HepG2 (cell line): Measurements from ENCODE around the gene GSC2. TPM values are rescaled to one million over a fixed set of nuclear protein-coding genes. Genes with fewer than 3 reads are reported as not detected.
A peak's percentile ranks its signal among the peaks of the same experiment; 100 is the strongest.

Source experiments
- ARID4A ChIP-seq: sonication (generic); formaldehyde crosslinking; IDR thresholded peaks from 2 replicates; pipeline ENCODE4 v1.5.0; 2020; ENCODE audit warnings: mild to moderate bottlenecking, missing genetic modification reagents, borderline replicate concordance
- ATF3 ChIP-seq: sonication (generic); formaldehyde crosslinking; IDR thresholded peaks from 2 replicates; pipeline ENCODE4 v1.4.0; 2020; ENCODE audit warnings: missing genetic modification reagents
- CCAR2 ChIP-seq: fragments of 200-400 bp; formaldehyde crosslinking; optimal IDR thresholded peaks from 2 replicates; pipeline ENCODE3; 2018; ENCODE audit warnings: low read depth, mild to moderate bottlenecking, low read length, moderate library complexity
- CREB3 ChIP-seq: sonication (generic); formaldehyde crosslinking; IDR thresholded peaks from 2 replicates; pipeline ENCODE4 v1.5.0; 2020; ENCODE audit warnings: missing genetic modification reagents
- EHMT2 ChIP-seq: fragments of 200-600 bp; sonication (generic); IDR thresholded peaks from 2 replicates; pipeline ENCODE4 v1.7.0; 2017; ENCODE audit warnings: antibody characterized with exemption, low read depth, low read length, borderline replicate concordance
- HOXA3 ChIP-seq: sonication (generic); formaldehyde crosslinking; IDR thresholded peaks from 2 replicates; pipeline ENCODE4 v1.5.0; 2020; ENCODE audit warnings: missing genetic modification reagents
- JUND ChIP-seq: sonication (generic); formaldehyde crosslinking; IDR thresholded peaks from 2 replicates; pipeline ENCODE4 v1.8.0; 2022; ENCODE audit warnings: mild to moderate bottlenecking, missing genetic modification reagents
- KLF15 ChIP-seq: sonication (generic); formaldehyde crosslinking; IDR thresholded peaks from 2 replicates; pipeline ENCODE4 v1.8.1; 2023; ENCODE audit warnings: borderline replicate concordance, mild to moderate bottlenecking, inconsistent platforms, missing genetic modification reagents, mixed read lengths
- MEIS2 ChIP-seq: sonication (generic); formaldehyde crosslinking; IDR thresholded peaks from 2 replicates; pipeline ENCODE4 v1.9.0; 2021; ENCODE audit warnings: mild to moderate bottlenecking, missing genetic modification reagents
- NFATC3 ChIP-seq: sonication (generic); formaldehyde crosslinking; IDR thresholded peaks from 2 replicates; pipeline ENCODE4 v1.5.1; 2020; ENCODE audit warnings: mild to moderate bottlenecking, missing genetic modification reagents
- NR2F6 ChIP-seq, 2 experiments: IDR thresholded peaks; 2 replicates each; pipeline ENCODE4 v1.6.1; 2016; ENCODE audit warnings: antibody characterized with exemption in 1 of 2, mild to moderate bottlenecking in 1 of 2
- SOX6 ChIP-seq, 2 experiments: fragments of 450-650 bp in 1 of 2; sonication (generic) in 1 of 2; formaldehyde crosslinking in 1 of 2; IDR thresholded peaks; 2 replicates each; pipeline versions ENCODE4 v1.4.0 to v1.6.1; 2017 to 2020; ENCODE audit warnings: antibody characterized with exemption in 1 of 2, mild to moderate bottlenecking in 1 of 2, missing genetic modification reagents in 1 of 2
- SRY ChIP-seq: sonication (generic); formaldehyde crosslinking; IDR thresholded peaks from 2 replicates; pipeline ENCODE4 v1.8.0; 2022; ENCODE audit warnings: mild to moderate bottlenecking, missing genetic modification reagents
- ZNF619 ChIP-seq: sonication (generic); formaldehyde crosslinking; IDR thresholded peaks from 2 replicates; pipeline ENCODE4 v1.4.0; 2020; ENCODE audit warnings: mild to moderate bottlenecking, missing genetic modification reagents
- ZNF672 ChIP-seq: sonication (generic); formaldehyde crosslinking; IDR thresholded peaks from 2 replicates; pipeline ENCODE4 v1.8.1; 2022; ENCODE audit warnings: missing genetic modification reagents
- ZNF709 ChIP-seq: sonication (generic); formaldehyde crosslinking; IDR thresholded peaks from 2 replicates; pipeline ENCODE4 v1.5.0; 2020; ENCODE audit warnings: mild to moderate bottlenecking, missing genetic modification reagents
- polyA plus RNA-seq, 8 experiments: library from polyadenylated mRNA; depleted of rRNA in 3 of 8; stranded (reverse) in 7 of 8; unstranded in 1 of 8; fragments of >200 nt; fragmentation: Illumina TruSeq in 4 of 8; extraction: Trizol in 4 of 8; gene quantifications; 2 replicates each; pipeline versions ENCODE4 v1.2.1 to v1.2.3, GENCODE V29; 2011 to 2016; ENCODE audit warnings: low read depth in 4 of 8, missing spikeins in 1 of 8, mixed read lengths in 1 of 8; ENCODE audit not compliant: insufficient read depth in 1 of 8
- total RNA-seq, 5 experiments: library from RNA; depleted of rRNA; stranded (reverse); fragments of >200 nt; fragmentation: Illumina TruSeq; extraction: Trizol; gene quantifications; 2 replicates each; pipeline ENCODE4 v1.2.3, GENCODE V29; 2016; ENCODE audit warnings: low read depth in 1 of 5

GSC2 gene
- total and polyA plus RNA-seq, 2 of the 13 experiments (the other 11 are each of a cell fraction or from before 2014, with no cell fraction given), result not detected

- TF ChIP-seq ARID4A (CRISPR knock-in tag) (peak; percentile 86), CCAR2 (no peak), CREB3 (no peak), NR2F6 (IDR thresholded peaks at IDR 0.05) (no peak), NR2F6 (CRISPR knock-in tag; IDR thresholded peaks at IDR 0.05) (no peak), ZNF619 (CRISPR knock-in tag) (no peak), JUND (peak; percentile 30; the same call in 1 of the 2 replicates), SRY (CRISPR knock-in tag) (0 out of 2 replicates have a peak, but pooled peaks have one; percentile 55), EHMT2 (no peak), SOX6 (IDR thresholded peaks at IDR 0.05) (no peak), SOX6 (CRISPR knock-in tag; IDR thresholded peaks at IDR 0.05) (no peak), NFATC3 (CRISPR knock-in tag) (no peak), KLF15 (CRISPR knock-in tag) (no peak), HOXA3 (CRISPR knock-in tag) (no peak; the same call in 1 of the 2 replicates), ZNF709 (no peak), ZNF672 (CRISPR knock-in tag) (0 out of 2 replicates have a peak, but pooled peaks have one; percentile 23), MEIS2 (CRISPR knock-in tag) (peak; percentile 24; the same call in 1 of the 2 replicates), ATF3 (CRISPR knock-in tag) (no peak)
Measured at GRCh38 chr22:19178065-19178656, 28.1 kb upstream of the GSC2 start (continued).
